GM10847 (cell line): ENCODE data around the gene TSPAN14.

Experiments used
- POLR2A ChIP-seq: IDR thresholded peaks from 2 replicates; pipeline ENCODE4 v1.6.1; 2011; ENCODE audit not compliant: insufficient read length; ENCODE audit errors: extremely low read depth

Gene TSPAN14

GRCh38 chr10:80468806-80469421, 14.8 kb downstream of the TSPAN14 start:
- no peak for TF ChIP-seq POLR2A

GRCh38 chr10:80470266-80470665, 16.2 kb downstream of the TSPAN14 start:
- TF ChIP-seq POLR2A = no peak

GRCh38 chr10:80471001-80471400, 16.9 kb downstream of the TSPAN14 start:
- TF ChIP-seq POLR2A = no peak

- TF ChIP-seq POLR2A = no peak
Measured at GRCh38 chr10:80471715-80472233, 17.7 kb downstream of the TSPAN14 start.

- no peak for TF ChIP-seq POLR2A
Measured at GRCh38 chr10:80472234-80473095, 18.4 kb downstream of the TSPAN14 start.

- no peak for TF ChIP-seq POLR2A
Measured at GRCh38 chr10:80473096-80473657, 19.1 kb downstream of the TSPAN14 start.

GRCh38 chr10:80473692-80474596, 19.8 kb downstream of the TSPAN14 start:
- TF ChIP-seq POLR2A = no peak

- no peak for TF ChIP-seq POLR2A
Measured at GRCh38 chr10:80474597-80474910, 20.4 kb downstream of the TSPAN14 start.

- no peak for TF ChIP-seq POLR2A
Measured at GRCh38 chr10:80474941-80475340, 20.8 kb downstream of the TSPAN14 start.

GRCh38 chr10:80476685-80477084, 22.6 kb downstream of the TSPAN14 start:
- TF ChIP-seq POLR2A = no peak

- TF ChIP-seq POLR2A = no peak
Measured at GRCh38 chr10:80477813-80478212, 23.7 kb downstream of the TSPAN14 start.

- TF ChIP-seq POLR2A = no peak
Measured at GRCh38 chr10:80480852-80481251, 26.7 kb downstream of the TSPAN14 start.

- no peak for TF ChIP-seq POLR2A
Measured at GRCh38 chr10:80484243-80484642, 30.1 kb downstream of the TSPAN14 start.

GRCh38 chr10:80484676-80485075, 30.6 kb downstream of the TSPAN14 start:
- TF ChIP-seq POLR2A = no peak
